H9 (cell line): ENCODE measurements around the gene IRF1. TPM values are rescaled to one million over a fixed set of nuclear protein-coding genes. Genes with fewer than 3 reads are reported as not detected.
A peak's percentile ranks its signal among the peaks of the same experiment; 100 is the strongest.

Experiments
- DNase-seq: peaks from one replicate; pipeline ENCODE4 v3.0.0-alpha.2; 2017
- H2AFZ ChIP-seq: one replicate; pipeline ENCODE4 v1.6.1; 2013; ENCODE audit warnings: mild to moderate bottlenecking, low read length, control low read depth, moderate library complexity
- H2AK5ac ChIP-seq: 2 replicates; pipeline ENCODE4 v1.6.1; 2013; ENCODE audit warnings: low read length, control low read depth, mixed read lengths; ENCODE audit not compliant: insufficient read length
- H2BK120ac ChIP-seq: one replicate; pipeline ENCODE4 v1.6.1; 2013; ENCODE audit warnings: low read depth, mild to moderate bottlenecking, low read length, control low read depth, inconsistent platforms; ENCODE audit not compliant: poor library complexity, severe bottlenecking
- H2BK12ac ChIP-seq: 2 replicates; pipeline ENCODE4 v1.6.1; 2013; ENCODE audit warnings: low read length, control low read depth, mixed read lengths, low read depth; ENCODE audit not compliant: insufficient read length
- H2BK15ac ChIP-seq: 2 replicates; pipeline ENCODE4 v1.6.1; 2013; ENCODE audit warnings: low read depth, low read length, control low read depth
- H2BK20ac ChIP-seq: one replicate; pipeline ENCODE4 v1.6.1; 2013; ENCODE audit warnings: low read depth, mild to moderate bottlenecking, low read length, control low read depth, inconsistent platforms; ENCODE audit not compliant: poor library complexity, severe bottlenecking
- H2BK5ac ChIP-seq: 2 replicates; pipeline ENCODE4 v1.6.1; 2013; ENCODE audit warnings: low read length, control low read depth, mixed read lengths; ENCODE audit not compliant: insufficient read length
- H3K14ac ChIP-seq: 2 replicates; pipeline ENCODE4 v1.6.1; 2013; ENCODE audit warnings: low read length, control low read depth; ENCODE audit not compliant: insufficient read depth
- H3K18ac ChIP-seq: 2 replicates; pipeline ENCODE4 v1.6.1; 2013; ENCODE audit warnings: low read depth, mild to moderate bottlenecking, mixed read lengths, low read length, control low read depth; ENCODE audit not compliant: insufficient read length
- H3K23ac ChIP-seq: 2 replicates; pipeline ENCODE4 v1.6.1; 2013; ENCODE audit warnings: low read length, control low read depth, mixed read lengths, low read depth; ENCODE audit not compliant: insufficient read length
- H3K23me2 ChIP-seq: 2 replicates; pipeline ENCODE4 v1.6.1; 2013; ENCODE audit warnings: low read depth, mild to moderate bottlenecking, mixed read lengths, low read length, control low read depth; ENCODE audit not compliant: insufficient read length, poor library complexity, severe bottlenecking
- H3K27ac ChIP-seq: 2 replicates; pipeline ENCODE4 v1.5.1; 2013; ENCODE audit warnings: low read length, control low read depth, mixed read lengths, low read depth; ENCODE audit not compliant: insufficient read length
- H3K27me3 ChIP-seq: 2 replicates; pipeline ENCODE4 v1.6.1; 2013; ENCODE audit warnings: low read length, control low read depth, inconsistent platforms; ENCODE audit not compliant: insufficient read depth
- H3K4ac ChIP-seq: 2 replicates; pipeline ENCODE4 v1.6.1; 2013; ENCODE audit warnings: low read depth, mild to moderate bottlenecking, control low read depth, inconsistent platforms, low read length, moderate library complexity
- H3K4me1 ChIP-seq: 2 replicates; pipeline ENCODE4 v1.6.1; 2013; ENCODE audit warnings: low read length, control low read depth, inconsistent platforms; ENCODE audit not compliant: insufficient read depth
- H3K4me2 ChIP-seq: 2 replicates; pipeline ENCODE4 v1.6.1; 2013; ENCODE audit warnings: low read length, control low read depth, mixed read lengths; ENCODE audit not compliant: insufficient read length, insufficient read depth
- H3K56ac ChIP-seq: 2 replicates; pipeline ENCODE4 v1.6.1; 2013; ENCODE audit warnings: low read depth, mild to moderate bottlenecking, mixed read lengths, low read length, control low read depth; ENCODE audit not compliant: insufficient read length
- H3K79me1 ChIP-seq: 2 replicates; pipeline ENCODE4 v1.6.1; 2013; ENCODE audit warnings: low read depth, mild to moderate bottlenecking, moderate library complexity, low read length, control low read depth, inconsistent platforms; ENCODE audit not compliant: insufficient read depth, poor library complexity, severe bottlenecking
- H3K79me2 ChIP-seq: 2 replicates; pipeline ENCODE4 v1.6.1; 2013; ENCODE audit warnings: low read length, control low read depth, inconsistent platforms; ENCODE audit not compliant: insufficient read depth
- H3K9ac ChIP-seq: 2 replicates; pipeline ENCODE4 v1.6.1; 2013; ENCODE audit warnings: low read length, control low read depth, mixed read lengths; ENCODE audit not compliant: insufficient read length; ENCODE audit errors: extremely low read depth
- H3K9me3 ChIP-seq: one replicate; pipeline ENCODE4 v1.6.1; 2013; ENCODE audit warnings: low read depth, low read length, inconsistent platforms; ENCODE audit not compliant: control insufficient read depth
- H3T11ph ChIP-seq: one replicate; pipeline ENCODE4 v1.6.1; 2013; ENCODE audit warnings: mild to moderate bottlenecking, low read length, control low read depth, inconsistent platforms
- H4K20me1 ChIP-seq: one replicate; pipeline ENCODE4 v1.6.1; 2013; ENCODE audit not compliant: control insufficient read depth, insufficient read length, insufficient read depth
- H4K5ac ChIP-seq: 2 replicates; pipeline ENCODE4 v1.6.1; 2013; ENCODE audit warnings: low read depth, mild to moderate bottlenecking, mixed read lengths, low read length, control low read depth; ENCODE audit not compliant: insufficient read length
- H4K8ac ChIP-seq: replicated peaks from 2 replicates; pipeline ENCODE4 v1.6.1; 2013; ENCODE audit warnings: low read length, control low read depth, mixed read lengths, low read depth; ENCODE audit not compliant: insufficient read length
- H4K91ac ChIP-seq: 2 replicates; pipeline ENCODE4 v1.6.1; 2013; ENCODE audit warnings: low read depth, mild to moderate bottlenecking, moderate library complexity, mixed read lengths, low read length, control low read depth; ENCODE audit not compliant: insufficient read length
- H3K27ac Mint-ChIP-seq, 3 experiments: 2 replicates in 2 of 3; 3 replicates in 1 of 3; pipeline ENCODE4 v1.8.0; 2020 to 2021; ENCODE audit warnings: mixed read lengths in 3 of 3, mild to moderate bottlenecking in 1 of 3, moderate library complexity in 1 of 3
- H3K27me3 Mint-ChIP-seq: 2 replicates; pipeline ENCODE4 v1.8.0; 2021; ENCODE audit warnings: low read depth, mild to moderate bottlenecking, moderate library complexity, mixed read lengths
- H3K36me3 Mint-ChIP-seq, 3 experiments: 2 replicates in 2 of 3; 3 replicates in 1 of 3; pipeline ENCODE4 v1.8.0; 2020 to 2021; ENCODE audit warnings: low read depth in 3 of 3, mixed read lengths in 3 of 3; ENCODE audit not compliant: insufficient read depth in 1 of 3
- H3K4me1 Mint-ChIP-seq, 2 experiments: 2 replicates each; pipeline ENCODE4 v1.8.0; 2020; ENCODE audit warnings: mixed read lengths in 2 of 2
- H3K4me3 Mint-ChIP-seq, 2 experiments: 2 replicates in 1 of 2; 3 replicates in 1 of 2; pipeline ENCODE4 v1.8.0; 2020 to 2021; ENCODE audit warnings: mild to moderate bottlenecking in 2 of 2, mixed read lengths in 2 of 2, moderate library complexity in 1 of 2
- H3K9me3 Mint-ChIP-seq, 2 experiments: 2 replicates in 1 of 2; 3 replicates in 1 of 2; pipeline ENCODE4 v1.8.0; 2020; ENCODE audit warnings: mild to moderate bottlenecking in 2 of 2, mixed read lengths in 2 of 2, moderate library complexity in 1 of 2
- CTCF ChIP-seq: fragments of 200-600 bp; sonication (generic); conservative IDR thresholded peaks from 3 replicates; pipeline ENCODE4 v1.8.0; 2021; ENCODE audit warnings: antibody characterized with exemption, mild to moderate bottlenecking
- WGBS: extraction: QIAGEN DNeasy Blood & Tissue Kit; methylation state at CpG from one replicate; pipeline ENCODE4 v1.1.7; 2013; ENCODE audit warnings: missing lambda C conversion rate, low lambda C conversion rate, mixed read lengths; ENCODE audit not compliant: insufficient read length; ENCODE audit errors: extremely low coverage; 5-methylcytosine and 5-hydroxymethylcytosine counted together
- total RNA-seq: library from RNA; stranded (reverse); gene quantifications from 2 replicates; pipeline ENCODE4 v1.2.1, GENCODE V29; 2021

The IRF1 gene
- total RNA-seq, 1 experiment from 2014 or later = 8.7 TPM

GRCh38 chr5:132465059-132465707 lies 25.4 kb downstream of the IRF1 start:
- Histone ChIP-seq H2BK120ac (no peak overlapping the region), H3K4me2 (no peak overlapping the region), H3K4ac (no peak overlapping the region), H3K4me1 (peaks cover 12% of the 10 kb centered on the region; the same call in 1 of the 2 replicates), H3T11ph (no peak overlapping the region), H4K5ac (no peak overlapping the region), H2AFZ (no peak overlapping the region), H3K23ac (no peak overlapping the region), H3K79me2 (no peaks in the 10 kb centered on the region), H3K14ac (peak overlapping the region; percentile 74), H2BK5ac (no peak overlapping the region), H3K27ac (no peak overlapping the region), H2BK12ac (no peak overlapping the region), H2AK5ac (no peak overlapping the region), H3K79me1 (no peaks in the 10 kb centered on the region), H3K27me3 (no peaks in the 10 kb centered on the region), H3K56ac (no peak overlapping the region), H2BK20ac (no peak overlapping the region), H4K91ac (no peak overlapping the region), H3K9me3 (no peaks in the 10 kb centered on the region), H3K18ac (no peak overlapping the region), H2BK15ac (no peak overlapping the region), H4K8ac (no peak overlapping the region), H3K9ac (no peak overlapping the region), H3K23me2 (no peaks in the 10 kb centered on the region), H4K20me1 (no peaks in the 10 kb centered on the region)
- peaks cover 5 to 11% of the 10 kb centered on the region in 2 experiments for H3K9me3 Mint-ChIP-seq
- H3K36me3 Mint-ChIP-seq = peaks cover 0 to 7% (median 1%) of the 10 kb centered on the region in 3 experiments; a peak in 4 of 7 replicates
- no peak for DNase-seq
- no peak overlapping the region for H3K4me3 Mint-ChIP-seq
- H3K27me3 Mint-ChIP-seq = peaks cover 9% of the 10 kb centered on the region
- H3K27ac Mint-ChIP-seq = peak overlapping the region in 2 of 3 experiments; percentile 26 to 41; a peak in 3 of 7 replicates
- peaks cover 32% of the 10 kb centered on the region in 2 experiments for H3K4me1 Mint-ChIP-seq
- WGBS = no CpG with 5 or more reads among the region's 10 CpGs
- TF ChIP-seq CTCF = no peak
